Endothelial cell of umbilical vein (primary cell): ENCODE data around the gene GNPTAB.

Experiments
- CTCF ChIP-seq, 2 donors: IDR thresholded peaks; 1 replicate in 1 of 2; 2 replicates in 1 of 2; pipeline ENCODE4 v1.5.1; 2011; ENCODE audit warnings: low read length in 2 of 2, mild to moderate bottlenecking in 2 of 2, moderate library complexity in 2 of 2, control low read depth in 1 of 2, inconsistent platforms in 1 of 2, low read depth in 1 of 2; ENCODE audit not compliant: insufficient read depth in 1 of 2; ENCODE audit errors: extremely low read depth in 1 of 2
- EZH2 ChIP-seq: IDR thresholded peaks from 2 replicates; pipeline ENCODE4 v1.6.1; 2012; ENCODE audit warnings: borderline replicate concordance, low read depth, mild to moderate bottlenecking, moderate library complexity, low read length, inconsistent platforms; ENCODE audit not compliant: severe bottlenecking
- GATA2 ChIP-seq: IDR thresholded peaks from 2 replicates; pipeline ENCODE4 v1.7.0; 2011; ENCODE audit warnings: low read depth, mild to moderate bottlenecking, moderate library complexity, mixed read lengths, low read length; ENCODE audit not compliant: insufficient read length, insufficient read depth
- JUN ChIP-seq: IDR thresholded peaks from 2 replicates; pipeline ENCODE4 v1.6.1; 2011; ENCODE audit warnings: borderline replicate concordance, low read depth; ENCODE audit not compliant: insufficient read length, insufficient read depth
- MAX ChIP-seq: IDR thresholded peaks from 2 replicates; pipeline ENCODE4 v1.6.1; 2011; ENCODE audit not compliant: insufficient read depth, insufficient read length
- POLR2A ChIP-seq: IDR thresholded peaks from 2 replicates; pipeline ENCODE4 v1.6.1; 2012; ENCODE audit warnings: low read depth, mild to moderate bottlenecking, control low read depth, low read length
- POLR2AphosphoS5 ChIP-seq: IDR thresholded peaks from 2 replicates; pipeline ENCODE4 v1.6.1; 2012; ENCODE audit warnings: low read depth, mild to moderate bottlenecking, control low read depth, low read length, moderate library complexity; ENCODE audit not compliant: insufficient read depth

GRCh38 chr12:101809208-101809607 lies 21.6 kb downstream of the GNPTAB start:
- TF ChIP-seq POLR2AphosphoS5 (no peak), CTCF (IDR thresholded peaks at IDR 0.05; ENCODE audit: extremely low read depth in 1 of 2, insufficient read depth in 1 of 2, low read depth in 1 of 2, low read length in 2 of 2) (no peak), POLR2A (no peak), JUN (no peak), EZH2 (no peak), GATA2 (no peak), MAX (no peak)
